Gastrocnemius medialis (tissue), 4 donors: Measurements from ENCODE around the gene FAM210A. TPM values are rescaled to one million over a fixed set of nuclear protein-coding genes. Genes with fewer than 3 reads are reported as not detected.
A peak's percentile ranks its signal among the peaks of the same experiment; 100 is the strongest.

ENCODE experiments used
- ATAC-seq, 2 donors: fragments of 150-250 bp; one replicate each; pipeline ENCODE4 v1.9.1; 2016
- DNase-seq, 2 donors: peaks; one replicate each; pipeline ENCODE4 v3.0.0-alpha.2; 2019
- H3K27ac ChIP-seq, 4 donors: fragments of 200-600 bp; sonication (generic); 1 replicate in 1 of 4; 2 replicates in 3 of 4; pipeline ENCODE4 v1.5.1; 2016 to 2018; ENCODE audit warnings: mild to moderate bottlenecking in 2 of 4, moderate library complexity in 1 of 4
- H3K27me3 ChIP-seq, 3 donors: fragments of 200-600 bp; sonication (generic) in 2 of 3; 1 replicate in 1 of 3; 2 replicates in 2 of 3; pipeline versions ENCODE4 v1.5.1 to v1.6.0; 2016 to 2019; ENCODE audit warnings: mild to moderate bottlenecking in 1 of 3, moderate library complexity in 1 of 3
- H3K36me3 ChIP-seq, 2 donors: fragments of 200-600 bp; sonication (generic) in 1 of 2; one replicate each; pipeline ENCODE4 v1.5.1; 2017 to 2018
- H3K4me1 ChIP-seq, 2 donors: fragments of 200-600 bp; sonication (generic) in 1 of 2; one replicate each; pipeline ENCODE4 v1.5.1; 2016 to 2017; ENCODE audit warnings: mild to moderate bottlenecking in 2 of 2
- H3K4me3 ChIP-seq, 4 donors: fragments of 200-600 bp; sonication (generic) in 3 of 4; 1 replicate in 1 of 4; 2 replicates in 3 of 4; pipeline ENCODE4 v1.5.1; 2016 to 2019; ENCODE audit warnings: mild to moderate bottlenecking in 2 of 4
- H3K9me3 ChIP-seq, 3 donors: fragments of 200-600 bp; sonication (generic) in 2 of 3; 1 replicate in 1 of 3; 2 replicates in 2 of 3; pipeline ENCODE4 v1.5.1; 2016 to 2019
- POLR2A ChIP-seq, 2 donors: fragments of 450-650 bp; IDR thresholded peaks; one replicate each; pipeline ENCODE4 v1.6.1; 2017; ENCODE audit warnings: antibody characterized with exemption in 2 of 2, mild to moderate bottlenecking in 2 of 2, moderate library complexity in 2 of 2
- in situ Hi-C, 4 donors: fragments of 200-750 bp; cut with MboI; loops; one replicate each; pipeline versions ENCODE4 v1.15.0 to v1.8.0; 2017; ENCODE audit warnings: low sequenced_read_pairs in 4 of 4
- intact Hi-C: fragments of 100-400 bp; cut with DNase I; formaldehyde crosslinking; loops from one replicate; pipeline ENCODE4 v1.15.1; 2023; ENCODE audit warnings: low total_unique reads
- total RNA-seq, 4 donors: library from RNA; depleted of rRNA; stranded (reverse); fragments of >200 nt; gene quantifications; one replicate each; pipeline versions ENCODE4 v1.1.0 to v1.2.3, GENCODE V29; 2016
- TF ChIP-seq, protein P1 (sequence below), 5 experiments: fragments of 450-650 bp in 3 of 5; fragments of 200-600 bp in 2 of 5; sonication (generic) in 2 of 5; IDR thresholded peaks in 4 of 5; conservative IDR thresholded peaks in 1 of 5; 1 replicate in 4 of 5; 2 replicates in 1 of 5; pipeline ENCODE4 v1.5.1; 2016 to 2019; ENCODE audit warnings: antibody characterized with exemption in 5 of 5, mild to moderate bottlenecking in 3 of 5, moderate library complexity in 3 of 5

Gene FAM210A, protein sequence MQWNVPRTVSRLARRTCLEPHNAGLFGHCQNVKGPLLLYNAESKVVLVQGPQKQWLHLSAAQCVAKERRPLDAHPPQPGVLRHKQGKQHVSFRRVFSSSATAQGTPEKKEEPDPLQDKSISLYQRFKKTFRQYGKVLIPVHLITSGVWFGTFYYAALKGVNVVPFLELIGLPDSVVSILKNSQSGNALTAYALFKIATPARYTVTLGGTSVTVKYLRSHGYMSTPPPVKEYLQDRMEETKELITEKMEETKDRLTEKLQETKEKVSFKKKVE
- total RNA-seq, result 10 to 100 TPM in 3 of 4 donors, 1 to 10 TPM in 1; 7.8 to 23.1 (median 16.3) TPM

DNA sequence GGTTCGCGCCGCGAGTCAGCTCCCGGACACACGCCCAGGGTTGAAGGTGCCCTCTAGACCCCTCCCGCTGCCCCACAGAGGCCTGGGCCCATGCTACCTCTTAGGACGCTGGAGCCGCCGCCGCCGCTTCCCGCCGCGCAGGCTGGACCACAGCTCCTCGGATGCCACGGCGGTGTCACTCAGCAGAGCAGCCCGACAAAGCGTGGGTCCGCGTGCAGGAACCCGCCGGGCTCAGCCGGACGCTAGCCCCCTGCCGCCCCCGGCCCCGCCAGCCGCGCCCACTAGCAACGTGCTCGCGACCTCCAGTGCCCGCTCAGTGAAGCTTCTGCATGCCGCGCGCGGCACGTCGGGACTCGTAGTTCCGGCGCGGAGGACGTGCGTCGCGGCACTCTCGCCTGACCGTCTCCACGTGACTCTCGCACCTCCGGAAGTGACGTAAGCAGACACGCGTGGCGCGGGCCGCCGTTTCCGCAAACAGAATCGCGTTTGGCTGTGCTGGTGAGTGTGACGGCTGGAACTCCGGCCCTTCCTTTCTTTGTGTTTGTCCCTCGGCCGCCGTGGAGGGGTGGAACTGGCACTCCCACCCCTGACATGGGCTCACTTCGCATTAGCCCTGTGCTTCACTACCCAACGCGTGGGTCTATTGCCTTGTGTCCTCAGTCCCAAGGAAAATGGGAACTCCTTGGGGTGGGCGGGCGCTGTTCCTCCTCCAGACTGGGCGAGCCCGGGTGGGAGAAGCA is at the start of gene FAM210A, which contains the start of gene RNMT:
Gene FAM210A (minus strand): TSS at position 327 of the 740 bp plus-strand sequence. CDS start 44,481 bp downstream, outside the sequence.
Gene RNMT (plus strand): TSS at position 442 of the 740 bp plus-strand sequence. CDS start 4,845 bp downstream, outside the sequence.
- peak; percentile 83 to 88 for TF ChIP-seq POLR2A (IDR thresholded peaks at IDR 0.05)
- TF ChIP-seq, protein P1, sequence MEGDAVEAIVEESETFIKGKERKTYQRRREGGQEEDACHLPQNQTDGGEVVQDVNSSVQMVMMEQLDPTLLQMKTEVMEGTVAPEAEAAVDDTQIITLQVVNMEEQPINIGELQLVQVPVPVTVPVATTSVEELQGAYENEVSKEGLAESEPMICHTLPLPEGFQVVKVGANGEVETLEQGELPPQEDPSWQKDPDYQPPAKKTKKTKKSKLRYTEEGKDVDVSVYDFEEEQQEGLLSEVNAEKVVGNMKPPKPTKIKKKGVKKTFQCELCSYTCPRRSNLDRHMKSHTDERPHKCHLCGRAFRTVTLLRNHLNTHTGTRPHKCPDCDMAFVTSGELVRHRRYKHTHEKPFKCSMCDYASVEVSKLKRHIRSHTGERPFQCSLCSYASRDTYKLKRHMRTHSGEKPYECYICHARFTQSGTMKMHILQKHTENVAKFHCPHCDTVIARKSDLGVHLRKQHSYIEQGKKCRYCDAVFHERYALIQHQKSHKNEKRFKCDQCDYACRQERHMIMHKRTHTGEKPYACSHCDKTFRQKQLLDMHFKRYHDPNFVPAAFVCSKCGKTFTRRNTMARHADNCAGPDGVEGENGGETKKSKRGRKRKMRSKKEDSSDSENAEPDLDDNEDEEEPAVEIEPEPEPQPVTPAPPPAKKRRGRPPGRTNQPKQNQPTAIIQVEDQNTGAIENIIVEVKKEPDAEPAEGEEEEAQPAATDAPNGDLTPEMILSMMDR (IDR thresholded peaks at IDR 0.05 in 4 of 5, conservative IDR thresholded peaks at IDR 0.05 in 1 of 5), result peak in 1 of 5 experiments; percentile 22
- peak within 1 kb of the TSS; percentile 74 to 88 (median 81) for H3K4me3 ChIP-seq
- peaks cover 25 to 34% of the 10 kb centered on the region in 2 donors for H3K4me1 ChIP-seq
- H3K27ac ChIP-seq, result peak within 1 kb of the TSS; percentile 93 to 98 (median 96)
- no peaks in the 10 kb centered on the region for H3K36me3 ChIP-seq
- DNase-seq, result peak; percentile 93 to 94
- no peaks in the 10 kb centered on the region for H3K27me3 ChIP-seq
- no peaks in the 10 kb centered on the region for H3K9me3 ChIP-seq
- intact Hi-C loops, result loop anchor here (1.0 to 10.0 kb wide), 7 partner anchors 111 to 1352 kb away; partner anchors contain the start of genes AFG3L2, CEP192, CEP76 and LDLRAD4
- in situ Hi-C loops, result loop anchor here in 3 of 4 donors (10.0 to 25.0 kb wide), 4 partner anchors 89 to 1014 kb away; partner anchors contain the start of genes CEP76 (in 1 of the 3) and PSMG2 (in 1 of the 3)
- peak; percentile 93 to 96 for ATAC-seq

DNA sequence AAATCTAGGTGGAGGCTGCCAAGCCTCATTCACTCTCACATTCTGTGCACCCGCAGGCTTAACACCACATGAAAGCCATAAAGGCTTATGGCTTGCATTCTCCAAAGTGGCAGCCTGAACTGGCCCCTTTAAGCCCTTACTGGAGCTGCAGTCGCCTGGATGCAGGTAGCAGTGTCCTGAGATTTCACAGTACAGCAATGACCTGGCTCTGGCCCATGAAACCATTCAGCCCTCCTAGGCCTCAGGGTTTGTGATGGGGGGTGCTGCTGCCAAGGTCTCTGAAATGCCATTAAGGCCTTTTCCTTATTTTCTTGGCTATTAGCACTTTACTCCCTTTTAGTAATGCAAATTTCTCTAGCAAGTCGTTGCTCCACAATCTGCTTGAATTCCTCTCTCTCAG is 48.7 kb upstream of the FAM210A start:
- in situ Hi-C loops (no loop called here), intact Hi-C loops (no loop called here)
- H3K4me3 ChIP-seq, result no peak overlapping the region
- H3K27me3 ChIP-seq, result no peaks in the 10 kb centered on the region
- H3K9me3 ChIP-seq, result no peaks in the 10 kb centered on the region
- ATAC-seq (no peak), DNase-seq (no peak)
- TF ChIP-seq, protein P1 (IDR thresholded peaks at IDR 0.05 in 4 of 5, conservative IDR thresholded peaks at IDR 0.05 in 1 of 5), result no peak
- no peak for TF ChIP-seq POLR2A (IDR thresholded peaks at IDR 0.05)
- no peaks in the 10 kb centered on the region for H3K36me3 ChIP-seq
- no peak overlapping the region for H3K27ac ChIP-seq
- H3K4me1 ChIP-seq, result no peaks in the 10 kb centered on the region

DNA sequence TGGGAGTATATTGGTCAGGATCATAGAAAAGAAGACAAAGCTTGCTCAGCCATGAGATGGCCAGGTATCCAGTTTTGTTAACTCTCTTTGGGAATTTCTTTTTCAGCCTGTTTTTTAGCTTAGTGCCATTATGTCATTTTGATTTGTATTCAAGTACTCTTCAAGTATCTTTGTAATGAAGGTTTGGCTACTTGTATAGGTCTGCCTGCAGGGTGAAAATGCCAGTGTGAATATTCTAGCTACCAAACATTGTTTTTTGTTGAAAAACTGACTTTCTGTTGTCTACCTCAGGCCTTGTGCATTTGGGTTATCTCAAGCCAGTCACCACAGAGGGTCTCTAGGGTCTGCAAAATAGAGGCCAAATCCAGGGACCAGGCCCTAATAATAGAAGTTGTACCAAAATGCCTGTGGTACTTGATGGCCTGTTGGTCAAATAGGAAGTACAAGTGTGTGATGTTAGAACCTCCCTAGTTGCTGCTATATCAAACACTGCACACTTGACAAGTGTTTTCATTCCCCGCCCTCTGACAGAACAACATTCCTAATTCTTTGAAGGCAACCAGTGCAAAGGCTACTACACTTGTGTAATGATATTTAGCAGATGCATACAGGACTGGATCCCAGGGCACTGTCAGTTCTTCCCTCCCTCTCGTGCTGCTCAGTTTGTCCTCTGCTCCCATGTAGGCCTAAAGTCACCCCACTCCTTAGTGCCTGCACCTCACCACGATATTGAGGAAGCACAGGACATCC is 36.5 kb upstream of the FAM210A start:
- in situ Hi-C loops, result no loop called here
- intact Hi-C loops, result no loop called here
- ATAC-seq (no peak), DNase-seq (no peak)
- H3K9me3 ChIP-seq, result no peaks in the 10 kb centered on the region
- H3K4me3 ChIP-seq, result no peak overlapping the region
- H3K27ac ChIP-seq, result no peak overlapping the region
- no peaks in the 10 kb centered on the region for H3K27me3 ChIP-seq
- peaks cover 0 to 15% of the 10 kb centered on the region in 2 donors for H3K4me1 ChIP-seq
- peaks cover 0 to 21% of the 10 kb centered on the region in 2 donors for H3K36me3 ChIP-seq
- no peak for TF ChIP-seq POLR2A (IDR thresholded peaks at IDR 0.05)
- TF ChIP-seq, protein P1 (IDR thresholded peaks at IDR 0.05 in 4 of 5, conservative IDR thresholded peaks at IDR 0.05 in 1 of 5), result no peak

DNA sequence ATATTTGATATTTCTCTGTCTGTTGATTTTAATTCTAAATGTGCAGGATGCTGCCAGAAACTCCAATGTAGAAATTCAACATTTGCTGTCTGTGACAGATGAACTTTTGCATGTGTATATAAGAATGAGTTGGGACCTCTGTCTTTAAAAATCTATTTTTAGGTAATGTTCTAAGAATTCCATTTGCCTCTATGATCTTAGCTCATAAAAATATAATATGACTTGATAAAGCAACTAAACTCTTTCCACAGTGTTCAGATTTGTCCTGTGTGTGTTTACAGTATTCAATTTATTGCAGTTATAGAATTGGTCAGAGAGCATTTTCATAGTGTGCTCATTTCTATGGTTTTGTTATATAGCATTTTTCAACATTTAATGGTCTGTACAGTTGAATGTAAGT is 33.7 kb upstream of the FAM210A start:
- H3K9me3 ChIP-seq, result no peaks in the 10 kb centered on the region
- no peak for TF ChIP-seq POLR2A (IDR thresholded peaks at IDR 0.05)
- TF ChIP-seq, protein P1 (IDR thresholded peaks at IDR 0.05 in 4 of 5, conservative IDR thresholded peaks at IDR 0.05 in 1 of 5), result no peak
- DNase-seq (no peak), ATAC-seq (peak in 1 of 2 donors; percentile 68)
- in situ Hi-C loops, result no loop called here
- H3K36me3 ChIP-seq, result peaks cover 3 to 47% of the 10 kb centered on the region in 2 donors
- intact Hi-C loops, result no loop called here
- H3K4me3 ChIP-seq, result no peak overlapping the region
- H3K27ac ChIP-seq, result no peak overlapping the region
- H3K4me1 ChIP-seq, result peaks cover 0 to 15% of the 10 kb centered on the region in 2 donors
- no peaks in the 10 kb centered on the region for H3K27me3 ChIP-seq
